HCT116 (cell line): ENCODE results near the gene AMACR. TPM values are rescaled to one million over a fixed set of nuclear protein-coding genes. Genes with fewer than 3 reads are reported as not detected.

ENCODE experiments used
- ATAC-seq: fragments of 200-7000 bp; cut with Tn5 transposase; 2 replicates; pipeline ENCODE4 v1.9.1; 2020; ENCODE audit warnings: mild to moderate bottlenecking, moderate library complexity
- BruUV-seq: library from RNA; stranded (reverse); fragments of 400-500 nt; replicated peaks from 2 replicates; lab custom pipeline; 2021; lab: Mats Ljungman, UMichigan
- CTCF ChIA-PET: fragments of 300-600 bp; sonication (Branson Sonifier 250); formaldehyde crosslinking; loops from one replicate; lab custom pipeline; 2021; ENCODE audit warnings: antibody characterized with exemption; lab: Charles Lee
- POLR2A ChIA-PET: fragments of 300-600, 350-600 bp; sonication (Branson Sonifier 250); formaldehyde crosslinking; loops from one replicate; lab custom pipeline; 2021; ENCODE audit warnings: antibody characterized with exemption; lab: Charles Lee
- RAD21 ChIA-PET, 2 experiments: fragments of 300-600 bp; sonication (Branson Sonifier 250); formaldehyde crosslinking; loops; one replicate each; lab custom pipeline; 2023; ENCODE audit warnings: low total read pairs in 2 of 2; ENCODE audit not compliant: uncharacterized antibody in 2 of 2, unreplicated experiment in 2 of 2, low non-redundant PET in 1 of 2; lab: Charles Lee
- DNase-seq: peaks from one replicate; pipeline ENCODE4 v3.0.0-alpha.2; 2010; ENCODE audit warnings: low read depth, low spot score
- H2AFZ ChIP-seq: fragments of 200-600 bp; shearing (Covaris generic), sonication (generic); 2 replicates; pipeline ENCODE4 v1.6.1; 2017; ENCODE audit warnings: low read depth, mixed run types, mixed read lengths, antibody characterized with exemption, low read length; ENCODE audit not compliant: poor library complexity, severe bottlenecking
- H3K27ac ChIP-seq: 2 replicates; pipeline ENCODE4 v1.5.1; 2012; ENCODE audit warnings: low read depth, low read length
- H3K27me3 ChIP-seq: fragments of 200-600 bp; sonication (generic); 2 replicates; pipeline ENCODE4 v1.6.1; 2016; ENCODE audit warnings: mixed run types, low read length, mixed read lengths; ENCODE audit not compliant: insufficient read depth
- H3K36me3 ChIP-seq, 2 experiments: fragments of 200-500 bp in 1 of 2; fragments of 200-600 bp in 1 of 2; sonication (Bioruptor generic) in 1 of 2; sonication (generic) in 1 of 2; 2 replicates each; pipeline versions ENCODE4 v1.5.1 to v1.6.1; 2014 to 2016; ENCODE audit warnings: low read length in 2 of 2, inconsistent platforms in 1 of 2, mixed read lengths in 1 of 2, mixed run types in 1 of 2; ENCODE audit not compliant: insufficient read depth in 2 of 2, control insufficient read depth in 1 of 2
- H3K4me1 ChIP-seq, 2 experiments: fragments of 200-600 bp in 1 of 2; sonication (generic) in 1 of 2; 2 replicates each; pipeline versions ENCODE4 v1.5.1 to v1.6.1; 2012 to 2017; ENCODE audit warnings: low read length in 2 of 2, inconsistent platforms in 1 of 2, mild to moderate bottlenecking in 1 of 2, mixed read lengths in 1 of 2, mixed run types in 1 of 2, moderate library complexity in 1 of 2; ENCODE audit not compliant: insufficient read depth in 2 of 2, control insufficient read depth in 1 of 2
- H3K4me2 ChIP-seq: fragments of 200-600 bp; sonication (generic); 2 replicates; pipeline ENCODE4 v1.6.1; 2017; ENCODE audit warnings: mixed run types, low read length, mixed read lengths
- H3K4me3 ChIP-seq, 2 experiments: fragments of 200-600 bp in 1 of 2; sonication (generic) in 1 of 2; replicated peaks in 1 of 2; 2 replicates each; pipeline ENCODE4 v1.5.1; 2011 to 2016; ENCODE audit warnings: low read length in 2 of 2, control low read depth in 1 of 2, low read depth in 1 of 2, mild to moderate bottlenecking in 1 of 2, mixed read lengths in 1 of 2, mixed run types in 1 of 2
- H3K79me2 ChIP-seq: fragments of 200-600 bp; sonication (generic); 2 replicates; pipeline ENCODE4 v1.6.1; 2017; ENCODE audit warnings: mild to moderate bottlenecking, mixed run types, low read length, moderate library complexity, mixed read lengths; ENCODE audit not compliant: insufficient read depth
- H3K9ac ChIP-seq: fragments of 200-600 bp; sonication (generic); 2 replicates; pipeline ENCODE4 v1.6.1; 2016; ENCODE audit warnings: low read length, mixed read lengths
- H3K9me2 ChIP-seq: fragments of 200-600 bp; sonication (generic), shearing (Covaris generic); 2 replicates; pipeline ENCODE4 v1.6.1; 2017; ENCODE audit warnings: mixed run types, mild to moderate bottlenecking, moderate library complexity; ENCODE audit not compliant: insufficient read depth
- H3K9me3 ChIP-seq, 2 experiments: fragments of 200-500 bp in 1 of 2; fragments of 200-600 bp in 1 of 2; sonication (Bioruptor generic) in 1 of 2; sonication (generic) in 1 of 2; 2 replicates each; pipeline ENCODE4 v1.6.1; 2014 to 2017; ENCODE audit warnings: low read length in 2 of 2, mixed read lengths in 2 of 2, inconsistent platforms in 1 of 2, low read depth in 1 of 2, mild to moderate bottlenecking in 1 of 2, mixed run types in 1 of 2, moderate library complexity in 1 of 2; ENCODE audit not compliant: control insufficient read depth in 1 of 2, insufficient read depth in 1 of 2
- H4K20me1 ChIP-seq: fragments of 200-600 bp; sonication (generic), shearing (Covaris generic); 2 replicates; pipeline ENCODE4 v1.6.1; 2017; ENCODE audit warnings: mixed run types, mild to moderate bottlenecking, moderate library complexity; ENCODE audit not compliant: insufficient read depth
- CBX3 ChIP-seq: IDR thresholded peaks from 2 replicates; pipeline ENCODE4 v1.6.1; 2012; ENCODE audit warnings: low read depth
- CEBPB ChIP-seq: IDR thresholded peaks from 2 replicates; pipeline ENCODE4 v1.6.1; 2012; ENCODE audit warnings: low read depth
- EZH2 ChIP-seq: fragments of 200-600 bp; sonication (generic); IDR thresholded peaks from 2 replicates; pipeline ENCODE4 v1.6.1; 2017; ENCODE audit warnings: antibody characterized with exemption, mixed run types
- EZH2phosphoT487 ChIP-seq: fragments of 200-600 bp; IDR thresholded peaks from 2 replicates; pipeline ENCODE4 v1.6.1; 2018; ENCODE audit warnings: antibody characterized with exemption, borderline replicate concordance
- FOSL1 ChIP-seq: IDR thresholded peaks from 2 replicates; pipeline ENCODE4 v1.6.1; 2012; ENCODE audit warnings: low read depth
- JUND ChIP-seq: IDR thresholded peaks from 2 replicates; pipeline ENCODE4 v1.6.1; 2012
- POLR2A ChIP-seq: IDR thresholded peaks from 2 replicates; pipeline ENCODE4 v1.7.0; 2011; ENCODE audit warnings: borderline replicate concordance; ENCODE audit not compliant: insufficient read depth, insufficient read length; ENCODE audit errors: extremely low read depth
- POLR2AphosphoS5 ChIP-seq: IDR thresholded peaks from 2 replicates; pipeline ENCODE4 v1.6.1; 2011; ENCODE audit warnings: mild to moderate bottlenecking, low read depth, low read length, moderate library complexity
- RAD21 ChIP-seq: IDR thresholded peaks from 2 replicates; pipeline ENCODE4 v1.6.1; 2012; ENCODE audit warnings: low read depth, mild to moderate bottlenecking
- SIN3A ChIP-seq: IDR thresholded peaks from 2 replicates; pipeline ENCODE4 v1.6.1; 2012; ENCODE audit warnings: low read depth
- SRF ChIP-seq: IDR thresholded peaks from 2 replicates; pipeline ENCODE4 v1.6.1; 2012; ENCODE audit warnings: low read depth
- TCF7L2 ChIP-seq: IDR thresholded peaks from 2 replicates; pipeline ENCODE4 v1.7.0; 2011; ENCODE audit warnings: borderline replicate concordance, inconsistent platforms; ENCODE audit not compliant: insufficient read depth, insufficient read length; ENCODE audit errors: extremely low read depth
- ZFX ChIP-seq: fragments of 450-650 bp; IDR thresholded peaks from 2 replicates; pipeline ENCODE4 v1.6.1; 2017
- intact Hi-C: fragments of 100-400 bp; cut with micrococcal nuclease; formaldehyde crosslinking; loops from 2 replicates; pipeline ENCODE4 v1.10.0; 2022
- total RNA-seq: library from RNA; stranded (reverse); gene quantifications from one replicate; pipeline ENCODE4 v1.2.1, GENCODE V29; 2021; ENCODE audit not compliant: unreplicated experiment
- TF ChIP-seq, protein P1 (sequence below): IDR thresholded peaks from 2 replicates; pipeline ENCODE4 v1.6.1; 2012; ENCODE audit warnings: low read depth
- TF ChIP-seq, protein P2 (sequence below): IDR thresholded peaks from 2 replicates; pipeline ENCODE4 v1.6.1; 2012

Gene AMACR
- total RNA-seq, 1 experiment from 2014 or later: 4.3 TPM

DNA sequence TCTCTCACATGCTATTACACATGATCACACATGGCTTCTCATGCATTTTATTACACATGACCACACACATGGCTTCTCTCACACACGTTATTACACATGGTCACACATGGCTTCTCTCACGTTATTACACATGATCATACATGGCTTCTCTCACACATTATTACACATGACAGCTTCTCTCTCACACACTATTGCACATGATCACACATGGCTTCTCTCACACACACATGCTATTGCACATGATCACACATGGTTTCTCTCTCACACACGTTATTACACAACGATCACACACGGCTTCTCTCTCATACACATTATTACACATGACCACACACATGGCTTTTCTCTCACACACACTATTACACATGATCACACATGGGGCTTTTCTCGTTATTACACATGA is 22.4 kb downstream of the AMACR start (continued):
- TF ChIP-seq, protein P1, sequence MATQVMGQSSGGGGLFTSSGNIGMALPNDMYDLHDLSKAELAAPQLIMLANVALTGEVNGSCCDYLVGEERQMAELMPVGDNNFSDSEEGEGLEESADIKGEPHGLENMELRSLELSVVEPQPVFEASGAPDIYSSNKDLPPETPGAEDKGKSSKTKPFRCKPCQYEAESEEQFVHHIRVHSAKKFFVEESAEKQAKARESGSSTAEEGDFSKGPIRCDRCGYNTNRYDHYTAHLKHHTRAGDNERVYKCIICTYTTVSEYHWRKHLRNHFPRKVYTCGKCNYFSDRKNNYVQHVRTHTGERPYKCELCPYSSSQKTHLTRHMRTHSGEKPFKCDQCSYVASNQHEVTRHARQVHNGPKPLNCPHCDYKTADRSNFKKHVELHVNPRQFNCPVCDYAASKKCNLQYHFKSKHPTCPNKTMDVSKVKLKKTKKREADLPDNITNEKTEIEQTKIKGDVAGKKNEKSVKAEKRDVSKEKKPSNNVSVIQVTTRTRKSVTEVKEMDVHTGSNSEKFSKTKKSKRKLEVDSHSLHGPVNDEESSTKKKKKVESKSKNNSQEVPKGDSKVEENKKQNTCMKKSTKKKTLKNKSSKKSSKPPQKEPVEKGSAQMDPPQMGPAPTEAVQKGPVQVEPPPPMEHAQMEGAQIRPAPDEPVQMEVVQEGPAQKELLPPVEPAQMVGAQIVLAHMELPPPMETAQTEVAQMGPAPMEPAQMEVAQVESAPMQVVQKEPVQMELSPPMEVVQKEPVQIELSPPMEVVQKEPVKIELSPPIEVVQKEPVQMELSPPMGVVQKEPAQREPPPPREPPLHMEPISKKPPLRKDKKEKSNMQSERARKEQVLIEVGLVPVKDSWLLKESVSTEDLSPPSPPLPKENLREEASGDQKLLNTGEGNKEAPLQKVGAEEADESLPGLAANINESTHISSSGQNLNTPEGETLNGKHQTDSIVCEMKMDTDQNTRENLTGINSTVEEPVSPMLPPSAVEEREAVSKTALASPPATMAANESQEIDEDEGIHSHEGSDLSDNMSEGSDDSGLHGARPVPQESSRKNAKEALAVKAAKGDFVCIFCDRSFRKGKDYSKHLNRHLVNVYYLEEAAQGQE: no peak

DNA sequence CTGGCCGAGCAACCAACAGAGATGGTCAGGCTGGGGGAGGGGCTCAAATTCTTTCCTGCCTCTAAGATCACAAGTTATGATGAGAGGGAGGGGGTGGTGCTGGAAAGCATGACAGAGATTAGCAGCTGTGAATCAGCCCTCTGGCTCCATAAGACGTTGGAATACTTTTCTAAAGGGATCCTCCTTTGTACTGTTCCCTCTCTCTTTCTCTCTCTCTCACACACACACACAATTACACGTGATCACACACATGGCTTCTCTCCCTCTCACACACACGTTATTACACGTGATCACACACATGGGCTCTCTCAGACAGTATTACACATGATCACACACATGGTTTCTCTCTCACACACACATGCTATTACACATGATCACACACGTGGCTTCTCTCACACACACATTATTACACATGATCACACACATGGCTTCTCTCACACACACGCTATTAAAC is 23.2 kb downstream of the AMACR start, which contains the start of gene SLC45A2:
Gene SLC45A2, minus strand, starts transcription at position 23 of the 454 bp plus-strand sequence. CDS start 110 bp downstream, outside the sequence.
- RAD21 ChIA-PET: no interaction called here
- Histone ChIP-seq H3K4me3 (no peak within 1 kb of the TSS), H3K9me3 (no peaks in the 10 kb centered on the region), H3K79me2 (no peaks in the 10 kb centered on the region), H3K27ac (no peak within 1 kb of the TSS), H3K27me3 (no peaks in the 10 kb centered on the region), H3K36me3 (peaks cover 0 to 5% of the 10 kb centered on the region in 2 experiments; a peak in 1 of 4 replicates), H3K9ac (no peak within 1 kb of the TSS), H2AFZ (no peak within 1 kb of the TSS), H4K20me1 (no peaks in the 10 kb centered on the region), H3K4me1 (no peaks in the 10 kb centered on the region), H3K4me2 (no peak within 1 kb of the TSS), H3K9me2 (no peaks in the 10 kb centered on the region)
- intact Hi-C loops: no loop called here
- CTCF ChIA-PET: no interaction called here
- no peak for TF ChIP-seq JUND
- no peak for TF ChIP-seq CBX3
- no peak for TF ChIP-seq CEBPB
- TF ChIP-seq, protein P1: no peak
- TF ChIP-seq RAD21: no peak
- no peak for TF ChIP-seq POLR2AphosphoS5
- TF ChIP-seq EZH2phosphoT487: no peak
- no peak for TF ChIP-seq TCF7L2
- TF ChIP-seq SIN3A: no peak
- TF ChIP-seq EZH2: no peak
- TF ChIP-seq POLR2A: no peak
- TF ChIP-seq FOSL1: no peak
- TF ChIP-seq, protein P2, sequence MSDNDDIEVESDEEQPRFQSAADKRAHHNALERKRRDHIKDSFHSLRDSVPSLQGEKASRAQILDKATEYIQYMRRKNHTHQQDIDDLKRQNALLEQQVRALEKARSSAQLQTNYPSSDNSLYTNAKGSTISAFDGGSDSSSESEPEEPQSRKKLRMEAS: no peak
- no peak for TF ChIP-seq ZFX
- no peak for TF ChIP-seq SRF
- POLR2A ChIA-PET: no interaction called here
- no peak for DNase-seq
- BruUV-seq: no TSS peak
- no peak for ATAC-seq
